GM12878 (cell line): Measurements from ENCODE around the gene GDA. TPM values are rescaled to one million over a fixed set of nuclear protein-coding genes. Genes with fewer than 3 reads are reported as not detected.

ENCODE experiments used
- ASH2L ChIP-seq: fragments of 300-600, 200-600 bp; sonication (generic); IDR thresholded peaks from 2 replicates; pipeline ENCODE4 v1.6.1; 2017; ENCODE audit warnings: low read depth, mild to moderate bottlenecking, borderline replicate concordance
- ATF7 ChIP-seq: fragments of 450-650 bp; IDR thresholded peaks from 2 replicates; pipeline ENCODE4 v1.6.1; 2016; ENCODE audit warnings: low read depth, mild to moderate bottlenecking
- CHD1 ChIP-seq: IDR thresholded peaks from 2 replicates; pipeline ENCODE4 v1.6.1; 2012; ENCODE audit warnings: low read depth, low read length, improper control_type of control experiment
- CHD4 ChIP-seq: fragments of 200-600 bp; sonication (generic); IDR thresholded peaks from 2 replicates; pipeline ENCODE4 v1.6.1; 2016; ENCODE audit warnings: mild to moderate bottlenecking
- DPF2 ChIP-seq: fragments of 450-650 bp; IDR thresholded peaks from 2 replicates; pipeline ENCODE4 v1.6.1; 2017; ENCODE audit warnings: mild to moderate bottlenecking
- EP300 ChIP-seq, 2 experiments: fragments of 150-350 bp in 1 of 2; IDR thresholded peaks; 2 replicates each; pipeline ENCODE4 v1.6.1; 2011 to 2012; ENCODE audit warnings: low read depth in 2 of 2, low read length in 2 of 2, borderline replicate concordance in 1 of 2, improper control_type of control experiment in 1 of 2, inconsistent platforms in 1 of 2; ENCODE audit not compliant: control insufficient read depth in 1 of 2
- EZH2 ChIP-seq: IDR thresholded peaks from 2 replicates; pipeline ENCODE4 v1.6.1; 2012; ENCODE audit warnings: low read depth, mild to moderate bottlenecking, control low read depth, inconsistent platforms, low read length, borderline replicate concordance; ENCODE audit not compliant: control insufficient read depth
- FOS ChIP-seq: IDR thresholded peaks from 3 replicates; pipeline ENCODE4 v1.6.1; 2011; ENCODE audit warnings: borderline replicate concordance; ENCODE audit not compliant: insufficient read length; ENCODE audit errors: extremely low read depth
- IRF4 ChIP-seq: IDR thresholded peaks from 2 replicates; pipeline ENCODE4 v1.6.1; 2011; ENCODE audit warnings: low read depth, low read length
- KDM1A ChIP-seq: fragments of 200-600 bp; sonication (generic); IDR thresholded peaks from 2 replicates; pipeline ENCODE4 v1.6.1; 2016; ENCODE audit warnings: borderline replicate concordance
- LARP7 ChIP-seq: fragments of 450-650 bp; IDR thresholded peaks from 2 replicates; pipeline ENCODE4 v1.6.1; 2017; ENCODE audit warnings: mild to moderate bottlenecking
- MEF2A ChIP-seq: IDR thresholded peaks from 2 replicates; pipeline ENCODE4 v1.6.1; 2011; ENCODE audit warnings: low read depth, mild to moderate bottlenecking, low read length, moderate library complexity; ENCODE audit not compliant: insufficient read depth
- MTA2 ChIP-seq: fragments of 450-650 bp; IDR thresholded peaks from 2 replicates; pipeline ENCODE4 v1.6.1; 2016; ENCODE audit warnings: low read depth, mild to moderate bottlenecking, moderate library complexity
- NFYA ChIP-seq: IDR thresholded peaks from 2 replicates; pipeline ENCODE4 v1.6.1; 2011; ENCODE audit warnings: low read depth, mild to moderate bottlenecking, low read length, improper control_type of control experiment, borderline replicate concordance
- NRF1 ChIP-seq: conservative IDR thresholded peaks from 2 replicates; pipeline ENCODE4 v1.6.1; 2011; ENCODE audit warnings: mild to moderate bottlenecking, low read depth, low read length, improper control_type of control experiment
- PML ChIP-seq: IDR thresholded peaks from 2 replicates; pipeline ENCODE4 v1.6.1; 2012; ENCODE audit warnings: low read length, inconsistent platforms
- RELA ChIP-seq: fragments of 450-650 bp; IDR thresholded peaks from 2 replicates; pipeline ENCODE4 v1.8.0; 2014; ENCODE audit warnings: borderline replicate concordance; ENCODE audit not compliant: partially characterized antibody
- SPI1 ChIP-seq: IDR thresholded peaks from 2 replicates; pipeline ENCODE4 v1.6.1; 2011; ENCODE audit warnings: low read depth, mild to moderate bottlenecking, low read length, moderate library complexity, borderline replicate concordance; ENCODE audit not compliant: insufficient read depth
- STAT3 ChIP-seq: IDR thresholded peaks from 2 replicates; pipeline ENCODE4 v1.6.1; 2011; ENCODE audit warnings: low read depth, low read length, improper control_type of control experiment
- SUPT20H ChIP-seq: IDR thresholded peaks from 2 replicates; pipeline ENCODE4 v1.6.1; 2011; ENCODE audit warnings: low read depth, mild to moderate bottlenecking, low read length, moderate library complexity, borderline replicate concordance; ENCODE audit not compliant: control insufficient read depth
- TBL1XR1 ChIP-seq: IDR thresholded peaks from 2 replicates; pipeline ENCODE4 v1.6.1; 2012; ENCODE audit warnings: low read depth, low read length, improper control_type of control experiment
- TCF12 ChIP-seq: IDR thresholded peaks from 2 replicates; pipeline ENCODE4 v1.6.1; 2011; ENCODE audit warnings: low read depth, mild to moderate bottlenecking, low read length
- TCF7 ChIP-seq: IDR thresholded peaks from 2 replicates; pipeline ENCODE4 v1.6.1; 2014; ENCODE audit warnings: antibody characterized with exemption, borderline replicate concordance
- YY1 ChIP-seq: IDR thresholded peaks from 2 replicates; pipeline ENCODE4 v1.6.1; 2011; ENCODE audit warnings: low read depth, mild to moderate bottlenecking, low read length
- ZBED1 ChIP-seq: IDR thresholded peaks from 2 replicates; pipeline ENCODE4 v1.6.1; 2016; ENCODE audit warnings: borderline replicate concordance
- ZNF24 ChIP-seq: fragments of 450-650 bp; IDR thresholded peaks from 2 replicates; pipeline ENCODE4 v1.6.1; 2017; ENCODE audit warnings: antibody characterized with exemption, mild to moderate bottlenecking
- ZSCAN29 ChIP-seq: fragments of 450-650 bp; IDR thresholded peaks from 2 replicates; pipeline ENCODE4 v1.6.1; 2017; ENCODE audit warnings: mild to moderate bottlenecking, moderate library complexity
- polyA plus RNA-seq, 11 experiments: library from polyadenylated mRNA; depleted of rRNA in 4 of 11; unstranded in 6 of 11; stranded (reverse) in 5 of 11; fragments of >200 nt; fragmentation: Nextera tagmentation in 4 of 11; fragmentation: Illumina TruSeq in 1 of 11; extraction: Ambion mirVana in 4 of 11; extraction: Trizol in 1 of 11; gene quantifications; 1 replicate in 1 of 11; 2 replicates in 10 of 11; pipeline versions ENCODE4 v1.2.1 to v1.2.3, GENCODE V29; 2011 to 2016; ENCODE audit warnings: inconsistent platforms in 2 of 11, missing spikeins in 2 of 11, low read depth in 1 of 11
- total RNA-seq, 4 experiments: library from RNA; depleted of rRNA in 3 of 4; stranded (reverse); fragments of >200 nt in 3 of 4; fragmentation: Illumina TruSeq in 1 of 4; extraction: Trizol in 1 of 4; gene quantifications; 2 replicates each; pipeline versions ENCODE4 v1.2.1 to v1.2.3, GENCODE V29; 2013 to 2021
- TF ChIP-seq, protein P1 (sequence below): fragments of 450-650 bp; IDR thresholded peaks from 2 replicates; pipeline ENCODE4 v1.6.1; 2017; ENCODE audit warnings: antibody characterized with exemption, mild to moderate bottlenecking, moderate library complexity
- TF ChIP-seq, protein P2 (sequence below): fragments of 450-650 bp; IDR thresholded peaks from 2 replicates; pipeline ENCODE4 v1.6.1; 2017; ENCODE audit warnings: borderline replicate concordance
- TF ChIP-seq, protein P3 (sequence below): IDR thresholded peaks from 2 replicates; pipeline ENCODE4 v1.6.1; 2012; ENCODE audit warnings: low read length, inconsistent platforms

Gene GDA
- total and polyA plus RNA-seq, 10 of the 15 experiments (the other 5 are each of a cell fraction or from before 2014, with no cell fraction given), result 0.19 to 17.9 (median 0.48) TPM; not detected in 2

DNA sequence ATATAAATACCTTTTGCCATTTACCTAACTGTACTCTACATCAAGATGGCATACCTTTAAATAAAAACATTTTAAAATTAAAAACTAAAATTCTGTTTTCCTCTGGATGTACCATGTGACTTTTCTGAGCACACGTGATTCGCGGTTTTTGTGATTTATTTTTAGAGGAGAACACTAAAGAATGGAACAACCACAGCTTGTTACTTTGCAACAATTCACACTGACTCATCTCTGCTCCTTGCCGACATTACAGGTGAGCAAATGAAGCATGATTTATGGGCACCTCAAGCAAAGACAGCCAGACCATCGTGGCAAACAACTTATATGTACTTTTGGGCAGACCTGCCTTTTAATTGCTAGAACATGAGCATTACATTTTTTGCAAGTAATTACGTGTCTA is 61.3 kb downstream of the GDA start (continued):
- TF ChIP-seq, protein P1, sequence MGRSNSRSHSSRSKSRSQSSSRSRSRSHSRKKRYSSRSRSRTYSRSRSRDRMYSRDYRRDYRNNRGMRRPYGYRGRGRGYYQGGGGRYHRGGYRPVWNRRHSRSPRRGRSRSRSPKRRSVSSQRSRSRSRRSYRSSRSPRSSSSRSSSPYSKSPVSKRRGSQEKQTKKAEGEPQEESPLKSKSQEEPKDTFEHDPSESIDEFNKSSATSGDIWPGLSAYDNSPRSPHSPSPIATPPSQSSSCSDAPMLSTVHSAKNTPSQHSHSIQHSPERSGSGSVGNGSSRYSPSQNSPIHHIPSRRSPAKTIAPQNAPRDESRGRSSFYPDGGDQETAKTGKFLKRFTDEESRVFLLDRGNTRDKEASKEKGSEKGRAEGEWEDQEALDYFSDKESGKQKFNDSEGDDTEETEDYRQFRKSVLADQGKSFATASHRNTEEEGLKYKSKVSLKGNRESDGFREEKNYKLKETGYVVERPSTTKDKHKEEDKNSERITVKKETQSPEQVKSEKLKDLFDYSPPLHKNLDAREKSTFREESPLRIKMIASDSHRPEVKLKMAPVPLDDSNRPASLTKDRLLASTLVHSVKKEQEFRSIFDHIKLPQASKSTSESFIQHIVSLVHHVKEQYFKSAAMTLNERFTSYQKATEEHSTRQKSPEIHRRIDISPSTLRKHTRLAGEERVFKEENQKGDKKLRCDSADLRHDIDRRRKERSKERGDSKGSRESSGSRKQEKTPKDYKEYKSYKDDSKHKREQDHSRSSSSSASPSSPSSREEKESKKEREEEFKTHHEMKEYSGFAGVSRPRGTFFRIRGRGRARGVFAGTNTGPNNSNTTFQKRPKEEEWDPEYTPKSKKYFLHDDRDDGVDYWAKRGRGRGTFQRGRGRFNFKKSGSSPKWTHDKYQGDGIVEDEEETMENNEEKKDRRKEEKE, result no peak
- TF ChIP-seq ZBED1, result no peak
- TF ChIP-seq SPI1, result no peak
- TF ChIP-seq STAT3, result 0 out of 2 replicates have a peak, but pooled peaks have one; percentile 32
- TF ChIP-seq TCF12, result no peak
- no peak for TF ChIP-seq YY1
- no peak for TF ChIP-seq TBL1XR1
- TF ChIP-seq ZNF24, result no peak
- TF ChIP-seq NFYA, result no peak
- TF ChIP-seq CHD4, result no peak
- 0 out of 2 replicates have a peak, but pooled peaks have one; percentile 17 for TF ChIP-seq DPF2
- peak; percentile 60 to 64; a peak in 3 of 4 replicates for TF ChIP-seq EP300 (IDR thresholded peaks at IDR 0.05; ENCODE audit: borderline replicate concordance in 1 of 2, control insufficient read depth in 1 of 2, low read depth in 2 of 2, low read length in 2 of 2)
- no peak for TF ChIP-seq TCF7
- peak; percentile 70 for TF ChIP-seq MTA2
- no peak for TF ChIP-seq KDM1A
- TF ChIP-seq ASH2L, result no peak
- no peak for TF ChIP-seq ZSCAN29
- no peak for TF ChIP-seq CHD1
- TF ChIP-seq, protein P2, sequence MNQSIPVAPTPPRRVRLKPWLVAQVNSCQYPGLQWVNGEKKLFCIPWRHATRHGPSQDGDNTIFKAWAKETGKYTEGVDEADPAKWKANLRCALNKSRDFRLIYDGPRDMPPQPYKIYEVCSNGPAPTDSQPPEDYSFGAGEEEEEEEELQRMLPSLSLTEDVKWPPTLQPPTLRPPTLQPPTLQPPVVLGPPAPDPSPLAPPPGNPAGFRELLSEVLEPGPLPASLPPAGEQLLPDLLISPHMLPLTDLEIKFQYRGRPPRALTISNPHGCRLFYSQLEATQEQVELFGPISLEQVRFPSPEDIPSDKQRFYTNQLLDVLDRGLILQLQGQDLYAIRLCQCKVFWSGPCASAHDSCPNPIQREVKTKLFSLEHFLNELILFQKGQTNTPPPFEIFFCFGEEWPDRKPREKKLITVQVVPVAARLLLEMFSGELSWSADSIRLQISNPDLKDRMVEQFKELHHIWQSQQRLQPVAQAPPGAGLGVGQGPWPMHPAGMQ, result no peak
- TF ChIP-seq FOS, result no peak
- TF ChIP-seq MEF2A, result no peak
- TF ChIP-seq ATF7, result peak; percentile 70
- TF ChIP-seq RELA, result peak; percentile 21
- no peak for TF ChIP-seq LARP7
- TF ChIP-seq IRF4, result no peak
- TF ChIP-seq, protein P3, sequence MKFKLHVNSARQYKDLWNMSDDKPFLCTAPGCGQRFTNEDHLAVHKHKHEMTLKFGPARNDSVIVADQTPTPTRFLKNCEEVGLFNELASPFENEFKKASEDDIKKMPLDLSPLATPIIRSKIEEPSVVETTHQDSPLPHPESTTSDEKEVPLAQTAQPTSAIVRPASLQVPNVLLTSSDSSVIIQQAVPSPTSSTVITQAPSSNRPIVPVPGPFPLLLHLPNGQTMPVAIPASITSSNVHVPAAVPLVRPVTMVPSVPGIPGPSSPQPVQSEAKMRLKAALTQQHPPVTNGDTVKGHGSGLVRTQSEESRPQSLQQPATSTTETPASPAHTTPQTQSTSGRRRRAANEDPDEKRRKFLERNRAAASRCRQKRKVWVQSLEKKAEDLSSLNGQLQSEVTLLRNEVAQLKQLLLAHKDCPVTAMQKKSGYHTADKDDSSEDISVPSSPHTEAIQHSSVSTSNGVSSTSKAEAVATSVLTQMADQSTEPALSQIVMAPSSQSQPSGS, result no peak
- no peak for TF ChIP-seq NRF1
- no peak for TF ChIP-seq PML
- TF ChIP-seq SUPT20H, result no peak
- no peak for TF ChIP-seq EZH2
